ENCODE data around the gene CLN3. TPM values are rescaled to one million over a fixed set of nuclear protein-coding genes. Genes with fewer than 3 reads are reported as not detected.

The CLN3 gene
- 15.2 and 16.9 TPM in 2 replicates for total RNA-seq

GRCh38 chr16:28491970-28492474 lies at the start of gene CLN3:
CLN3 (minus strand) TSS chr16:28492074; CDS start chr16:28491759, 315 bp downstream.

GRCh38 chr16:28538733-28539596 lies 47.1 kb upstream of the CLN3 start, which contains the start of gene NUPR1:
NUPR1 (minus strand) TSS chr16:28538974; CDS start chr16:28538907, 67 bp downstream.

GRCh38 chr16:28494121-28494851 lies 2.4 kb upstream of the CLN3 start, which contains the start of gene APOBR:
APOBR (plus strand) TSS chr16:28494643; CDS start chr16:28494682, 39 bp downstream.

Other genes starting within 250 kb of the CLN3 start
- 0.07 and 0.27 TPM in 2 replicates for gene SBK1, start 199.5 kb downstream of the CLN3 start, total RNA-seq
- 3.3 TPM in 1 of 2 replicates, not detected in the other for gene NPIPB6, start 128.6 kb downstream of the CLN3 start, total RNA-seq
- gene EIF3CL, start 88.2 kb downstream of the CLN3 start, total RNA-seq: 131 and 132 TPM in 2 replicates
- gene NPIPB7, start 19.7 kb downstream of the CLN3 start, total RNA-seq: not detected in 2 replicates
- not detected in 2 replicates for gene APOBR, start 2.6 kb upstream of the CLN3 start, total RNA-seq
- gene IL27, start 14.8 kb upstream of the CLN3 start, total RNA-seq: not detected in 2 replicates
- gene NUPR1, start 46.9 kb upstream of the CLN3 start, total RNA-seq: 0.65 and 1.3 TPM in 2 replicates
- 8.9 and 10.1 TPM in 2 replicates for gene SGF29, start 61.8 kb upstream of the CLN3 start, total RNA-seq
- gene SULT1A2, start 105.0 kb upstream of the CLN3 start, total RNA-seq: 0.36 and 1.1 TPM in 2 replicates
- gene SULT1A1, start 118.0 kb upstream of the CLN3 start, total RNA-seq: 6.0 and 9.6 TPM in 2 replicates
- gene NPIPB8, start 146.0 kb upstream of the CLN3 start, total RNA-seq: 0.27 TPM in 1 of 2 replicates, not detected in the other
- gene EIF3C, start 219.4 kb upstream of the CLN3 start, total RNA-seq: 150 and 167 TPM in 2 replicates

Measured in thoracic aorta endothelial cell (primary cell).